Measurements from ENCODE around the gene KMT5B.

Gene KMT5B

DNA sequence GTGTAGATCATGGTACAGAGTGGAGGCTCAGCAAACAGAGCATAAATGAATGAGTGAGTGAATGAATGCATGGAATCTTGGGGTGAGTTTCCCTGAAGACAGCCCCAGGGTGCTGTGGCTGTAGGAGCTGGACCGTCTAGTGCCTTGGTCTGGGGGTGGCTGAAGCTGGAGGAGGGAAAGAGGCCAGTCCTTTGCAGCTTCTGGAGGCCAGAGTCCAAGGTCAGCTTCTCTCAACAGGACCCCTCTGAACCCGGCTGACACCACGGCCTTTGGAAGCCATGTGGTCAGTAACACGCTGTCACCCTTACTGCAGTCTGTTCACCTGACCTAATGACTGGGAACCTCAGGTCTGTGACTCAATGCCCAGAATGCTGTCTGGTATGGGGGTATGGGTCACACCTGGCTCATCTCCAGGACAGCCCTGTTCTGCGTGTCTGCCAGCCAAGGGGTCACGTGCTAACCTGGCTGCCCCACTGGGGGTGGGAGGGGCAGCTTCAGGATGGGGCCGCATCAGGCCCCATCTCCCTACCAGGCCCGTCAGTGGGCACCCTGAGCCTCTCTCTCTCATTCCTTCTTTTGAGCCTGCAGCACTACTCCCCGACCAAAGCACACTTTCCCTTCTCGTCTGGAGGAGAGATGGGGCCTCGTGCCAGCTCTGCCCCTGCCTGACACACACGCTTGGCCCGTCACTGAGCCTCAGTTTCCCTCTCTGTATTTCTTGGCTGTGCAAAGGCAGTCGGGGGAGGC lies 67.8 kb downstream of the KMT5B start:
- Histone ChIP-seq H3K36me3 (ENCODE audit: control insufficient read depth in 2 of 2, insufficient read depth in 1 of 2, low read length in 2 of 2) (no peaks in the 10 kb centered on the region), H3K4me3 (ENCODE audit: low read depth, low read length) (no peak overlapping the region), H3K9me3 (ENCODE audit: control insufficient read depth, insufficient read depth, low read depth, low read length) (no peaks in the 10 kb centered on the region), H3K27ac (ENCODE audit: extremely low read depth, low read depth, low read length) (no peak overlapping the region), H3K4me1 (ENCODE audit: control insufficient read depth, insufficient read depth, low read length) (no peaks in the 10 kb centered on the region)
- no peak for TF ChIP-seq ZNF558 (tag by site-specific recombination; IDR thresholded peaks at IDR 0.05)
- TF ChIP-seq, protein P1, sequence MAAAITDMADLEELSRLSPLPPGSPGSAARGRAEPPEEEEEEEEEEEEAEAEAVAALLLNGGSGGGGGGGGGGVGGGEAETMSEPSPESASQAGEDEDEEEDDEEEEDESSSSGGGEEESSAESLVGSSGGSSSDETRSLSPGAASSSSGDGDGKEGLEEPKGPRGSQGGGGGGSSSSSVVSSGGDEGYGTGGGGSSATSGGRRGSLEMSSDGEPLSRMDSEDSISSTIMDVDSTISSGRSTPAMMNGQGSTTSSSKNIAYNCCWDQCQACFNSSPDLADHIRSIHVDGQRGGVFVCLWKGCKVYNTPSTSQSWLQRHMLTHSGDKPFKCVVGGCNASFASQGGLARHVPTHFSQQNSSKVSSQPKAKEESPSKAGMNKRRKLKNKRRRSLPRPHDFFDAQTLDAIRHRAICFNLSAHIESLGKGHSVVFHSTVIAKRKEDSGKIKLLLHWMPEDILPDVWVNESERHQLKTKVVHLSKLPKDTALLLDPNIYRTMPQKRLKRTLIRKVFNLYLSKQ (tag by site-specific recombination; IDR thresholded peaks at IDR 0.05; ENCODE audit: borderline replicate concordance), result no peak
- TF ChIP-seq, protein P2, sequence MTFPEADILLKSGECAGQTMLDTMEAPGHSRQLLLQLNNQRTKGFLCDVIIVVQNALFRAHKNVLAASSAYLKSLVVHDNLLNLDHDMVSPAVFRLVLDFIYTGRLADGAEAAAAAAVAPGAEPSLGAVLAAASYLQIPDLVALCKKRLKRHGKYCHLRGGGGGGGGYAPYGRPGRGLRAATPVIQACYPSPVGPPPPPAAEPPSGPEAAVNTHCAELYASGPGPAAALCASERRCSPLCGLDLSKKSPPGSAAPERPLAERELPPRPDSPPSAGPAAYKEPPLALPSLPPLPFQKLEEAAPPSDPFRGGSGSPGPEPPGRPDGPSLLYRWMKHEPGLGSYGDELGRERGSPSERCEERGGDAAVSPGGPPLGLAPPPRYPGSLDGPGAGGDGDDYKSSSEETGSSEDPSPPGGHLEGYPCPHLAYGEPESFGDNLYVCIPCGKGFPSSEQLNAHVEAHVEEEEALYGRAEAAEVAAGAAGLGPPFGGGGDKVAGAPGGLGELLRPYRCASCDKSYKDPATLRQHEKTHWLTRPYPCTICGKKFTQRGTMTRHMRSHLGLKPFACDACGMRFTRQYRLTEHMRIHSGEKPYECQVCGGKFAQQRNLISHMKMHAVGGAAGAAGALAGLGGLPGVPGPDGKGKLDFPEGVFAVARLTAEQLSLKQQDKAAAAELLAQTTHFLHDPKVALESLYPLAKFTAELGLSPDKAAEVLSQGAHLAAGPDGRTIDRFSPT (tag by site-specific recombination; IDR thresholded peaks at IDR 0.05), result no peak
- no peak for TF ChIP-seq ZNF112 (tag by site-specific recombination; IDR thresholded peaks at IDR 0.05)
- TF ChIP-seq GLI2 (tag by site-specific recombination; IDR thresholded peaks at IDR 0.05; ENCODE audit: borderline replicate concordance, low read depth), result no peak
- TF ChIP-seq ZNF530 (tag by site-specific recombination; IDR thresholded peaks at IDR 0.05; ENCODE audit: low read depth), result no peak
- CTCF ChIA-PET, result no interaction called here
- POLR2A ChIA-PET, result no interaction called here

DNA sequence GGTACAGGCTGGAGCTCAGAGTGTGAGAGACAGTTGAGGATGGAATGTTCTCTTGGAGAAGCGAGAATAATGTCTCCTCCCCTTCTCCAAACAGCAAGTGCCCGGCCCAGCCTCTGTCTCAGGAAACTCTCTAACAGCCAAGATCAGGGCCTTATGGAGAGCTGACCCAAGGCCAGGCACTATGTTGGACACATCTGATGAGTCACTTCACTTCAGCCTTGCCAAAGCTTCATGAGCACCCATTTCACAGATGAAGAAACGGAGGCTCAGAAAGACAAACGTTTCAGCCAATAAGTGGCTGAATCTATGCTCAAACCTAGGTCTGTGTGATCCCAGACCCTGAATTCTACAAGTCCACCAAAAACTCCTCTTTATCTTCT lies 69.8 kb downstream of the KMT5B start:
- ChIA-PET CTCF (no interaction called here), POLR2A (no interaction called here)
- Histone ChIP-seq H3K36me3 (ENCODE audit: control insufficient read depth in 2 of 2, insufficient read depth in 1 of 2, low read length in 2 of 2) (no peaks in the 10 kb centered on the region), H3K27ac (ENCODE audit: extremely low read depth, low read depth, low read length) (no peak overlapping the region), H3K4me1 (ENCODE audit: control insufficient read depth, insufficient read depth, low read length) (no peaks in the 10 kb centered on the region), H3K4me3 (ENCODE audit: low read depth, low read length) (no peak overlapping the region), H3K9me3 (ENCODE audit: control insufficient read depth, insufficient read depth, low read depth, low read length) (no peaks in the 10 kb centered on the region)
- TF ChIP-seq, protein P3, sequence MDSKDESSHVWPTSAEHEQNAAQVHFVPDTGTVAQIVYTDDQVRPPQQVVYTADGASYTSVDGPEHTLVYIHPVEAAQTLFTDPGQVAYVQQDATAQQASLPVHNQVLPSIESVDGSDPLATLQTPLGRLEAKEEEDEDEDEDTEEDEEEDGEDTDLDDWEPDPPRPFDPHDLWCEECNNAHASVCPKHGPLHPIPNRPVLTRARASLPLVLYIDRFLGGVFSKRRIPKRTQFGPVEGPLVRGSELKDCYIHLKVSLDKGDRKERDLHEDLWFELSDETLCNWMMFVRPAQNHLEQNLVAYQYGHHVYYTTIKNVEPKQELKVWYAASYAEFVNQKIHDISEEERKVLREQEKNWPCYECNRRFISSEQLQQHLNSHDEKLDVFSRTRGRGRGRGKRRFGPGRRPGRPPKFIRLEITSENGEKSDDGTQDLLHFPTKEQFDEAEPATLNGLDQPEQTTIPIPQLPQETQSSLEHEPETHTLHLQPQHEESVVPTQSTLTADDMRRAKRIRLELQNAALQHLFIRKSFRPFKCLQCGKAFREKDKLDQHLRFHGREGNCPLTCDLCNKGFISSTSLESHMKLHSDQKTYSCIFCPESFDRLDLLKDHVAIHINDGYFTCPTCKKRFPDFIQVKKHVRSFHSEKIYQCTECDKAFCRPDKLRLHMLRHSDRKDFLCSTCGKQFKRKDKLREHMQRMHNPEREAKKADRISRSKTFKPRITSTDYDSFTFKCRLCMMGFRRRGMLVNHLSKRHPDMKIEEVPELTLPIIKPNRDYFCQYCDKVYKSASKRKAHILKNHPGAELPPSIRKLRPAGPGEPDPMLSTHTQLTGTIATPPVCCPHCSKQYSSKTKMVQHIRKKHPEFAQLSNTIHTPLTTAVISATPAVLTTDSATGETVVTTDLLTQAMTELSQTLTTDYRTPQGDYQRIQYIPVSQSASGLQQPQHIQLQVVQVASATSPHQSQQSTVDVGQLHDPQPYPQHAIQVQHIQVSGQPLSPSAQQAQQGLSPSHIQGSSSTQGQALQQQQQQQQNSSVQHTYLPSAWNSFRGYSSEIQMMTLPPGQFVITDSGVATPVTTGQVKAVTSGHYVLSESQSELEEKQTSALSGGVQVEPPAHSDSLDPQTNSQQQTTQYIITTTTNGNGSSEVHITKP (tag by site-specific recombination; IDR thresholded peaks at IDR 0.05), result no peak
- TF ChIP-seq ZEB2 (tag by site-specific recombination; IDR thresholded peaks at IDR 0.05) (no peak), ZFP69B (tag by site-specific recombination; IDR thresholded peaks at IDR 0.05) (no peak), ZNF335 (tag by site-specific recombination; conservative IDR thresholded peaks at IDR 0.05) (no peak), ZNF585B (tag by site-specific recombination; IDR thresholded peaks at IDR 0.05) (no peak), ZNF274 (IDR thresholded peaks at IDR 0.05; ENCODE audit: low read length) (no peak), ZNF274 (tag by site-specific recombination; IDR thresholded peaks at IDR 0.05; ENCODE audit: borderline replicate concordance) (no peak), ZNF530 (tag by site-specific recombination; IDR thresholded peaks at IDR 0.05; ENCODE audit: low read depth) (no peak)
- TF ChIP-seq, protein P4, sequence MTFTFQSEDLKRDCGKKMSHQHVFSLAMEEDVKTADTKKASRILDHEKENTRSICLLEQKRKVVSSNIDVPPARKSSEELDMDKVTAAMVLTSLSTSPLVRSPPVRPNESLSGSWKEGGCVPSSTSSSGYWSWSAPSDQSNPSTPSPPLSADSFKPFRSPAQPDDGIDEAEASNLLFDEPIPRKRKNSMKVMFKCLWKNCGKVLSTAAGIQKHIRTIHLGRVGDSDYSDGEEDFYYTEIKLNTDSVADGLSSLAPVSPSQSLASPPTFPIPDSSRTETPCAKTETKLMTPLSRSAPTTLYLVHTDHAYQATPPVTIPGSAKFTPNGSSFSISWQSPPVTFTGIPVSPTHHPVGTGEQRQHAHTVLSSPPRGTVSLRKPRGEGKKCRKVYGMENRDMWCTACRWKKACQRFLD (tag by site-specific recombination; IDR thresholded peaks at IDR 0.05), result no peak

Measured in HEK293 (cell line).